ENCODE measurements around the gene TRAK1. TPM values are rescaled to one million over a fixed set of nuclear protein-coding genes. Genes with fewer than 3 reads are reported as not detected.

The TRAK1 gene
- polyA plus RNA-seq, 1 donor (not counting 4 experiments of a cell fraction or from before 2014, with no cell fraction given) = 58.2 TPM

DNA sequence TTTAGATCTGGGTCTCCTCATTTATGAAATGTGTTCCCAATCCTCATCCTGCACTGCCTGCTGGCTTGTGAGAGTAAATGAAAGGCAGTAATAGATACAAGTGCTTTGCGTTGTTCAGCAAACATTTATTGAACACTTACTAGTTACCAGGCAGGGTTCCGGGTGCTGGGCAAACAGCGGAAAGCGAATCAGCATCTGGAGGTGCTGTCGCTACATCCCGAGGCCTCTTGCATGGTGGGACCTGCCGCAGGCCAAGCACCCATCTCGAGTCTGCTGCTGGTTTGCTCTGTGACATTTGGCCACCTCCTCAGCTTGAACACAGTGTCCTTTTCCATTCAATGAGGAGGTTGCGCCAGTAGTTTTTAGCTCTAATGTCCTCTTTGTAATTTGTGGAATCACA is 24.8 kb downstream of the TRAK1 start:
- Histone ChIP-seq H3K4me3 (ENCODE audit: control insufficient read depth in 2 of 3, extremely low read depth in 1 of 3, insufficient read depth in 2 of 3, low read depth in 1 of 3, low read length in 3 of 3) (no peak overlapping the region), H3K36me3 (ENCODE audit: control insufficient read depth in 2 of 2, extremely low read depth in 1 of 2, insufficient read depth in 2 of 2, low read length in 2 of 2) (no peaks in the 10 kb centered on the region), H3K27ac (ENCODE audit: control insufficient read depth, insufficient read depth, low read length) (no peak overlapping the region), H3K9me3 (ENCODE audit: control insufficient read depth, low read depth, low read length) (no peaks in the 10 kb centered on the region), H2AFZ (ENCODE audit: control insufficient read depth, low read length) (no peak overlapping the region), H3K27me3 (ENCODE audit: control insufficient read depth, extremely low read depth, insufficient read depth, low read length) (no peaks in the 10 kb centered on the region), H3K79me2 (ENCODE audit: control insufficient read depth, insufficient read depth, low read length) (peaks cover 57% of the 10 kb centered on the region), H3K4me2 (ENCODE audit: control insufficient read depth, extremely low read depth, insufficient read depth, low read depth, low read length) (no peak overlapping the region), H3K9ac (ENCODE audit: control insufficient read depth, extremely low read depth, insufficient read depth, low read length) (no peak overlapping the region), H3K9me1 (ENCODE audit: control insufficient read depth, extremely low read depth, insufficient read depth, low read length) (peaks cover 2% of the 10 kb centered on the region), H4K20me1 (ENCODE audit: control insufficient read depth, extremely low read depth, insufficient read depth, low read length) (peaks cover 12% of the 10 kb centered on the region), H3K4me1 (ENCODE audit: control insufficient read depth, extremely low read depth, insufficient read depth, low read length) (peaks cover 58% of the 10 kb centered on the region)
- DNase-seq (ENCODE audit: low read depth, low spot score) (no peak), FAIRE-seq (no peak)
- dilution Hi-C loops (cut with MboI; ENCODE audit: extremely low pct_ligation_motif_present, low sequenced_read_pairs) = loop anchor here (25.0 kb wide), 1 partner anchor 204 kb away; no protein-coding TSS in a partner anchor
- TF ChIP-seq, protein P1, sequence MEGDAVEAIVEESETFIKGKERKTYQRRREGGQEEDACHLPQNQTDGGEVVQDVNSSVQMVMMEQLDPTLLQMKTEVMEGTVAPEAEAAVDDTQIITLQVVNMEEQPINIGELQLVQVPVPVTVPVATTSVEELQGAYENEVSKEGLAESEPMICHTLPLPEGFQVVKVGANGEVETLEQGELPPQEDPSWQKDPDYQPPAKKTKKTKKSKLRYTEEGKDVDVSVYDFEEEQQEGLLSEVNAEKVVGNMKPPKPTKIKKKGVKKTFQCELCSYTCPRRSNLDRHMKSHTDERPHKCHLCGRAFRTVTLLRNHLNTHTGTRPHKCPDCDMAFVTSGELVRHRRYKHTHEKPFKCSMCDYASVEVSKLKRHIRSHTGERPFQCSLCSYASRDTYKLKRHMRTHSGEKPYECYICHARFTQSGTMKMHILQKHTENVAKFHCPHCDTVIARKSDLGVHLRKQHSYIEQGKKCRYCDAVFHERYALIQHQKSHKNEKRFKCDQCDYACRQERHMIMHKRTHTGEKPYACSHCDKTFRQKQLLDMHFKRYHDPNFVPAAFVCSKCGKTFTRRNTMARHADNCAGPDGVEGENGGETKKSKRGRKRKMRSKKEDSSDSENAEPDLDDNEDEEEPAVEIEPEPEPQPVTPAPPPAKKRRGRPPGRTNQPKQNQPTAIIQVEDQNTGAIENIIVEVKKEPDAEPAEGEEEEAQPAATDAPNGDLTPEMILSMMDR (optimal IDR thresholded peaks at IDR 0.05 in 1 of 3, IDR thresholded peaks at IDR 0.05 in 1 of 3, conservative IDR thresholded peaks at IDR 0.05 in 1 of 3; ENCODE audit: extremely low read depth in 1 of 3, insufficient read depth in 2 of 3, low read length in 3 of 3) = no peak
- TF ChIP-seq EZH2 (IDR thresholded peaks at IDR 0.05; ENCODE audit: low read length) = no peak

DNA sequence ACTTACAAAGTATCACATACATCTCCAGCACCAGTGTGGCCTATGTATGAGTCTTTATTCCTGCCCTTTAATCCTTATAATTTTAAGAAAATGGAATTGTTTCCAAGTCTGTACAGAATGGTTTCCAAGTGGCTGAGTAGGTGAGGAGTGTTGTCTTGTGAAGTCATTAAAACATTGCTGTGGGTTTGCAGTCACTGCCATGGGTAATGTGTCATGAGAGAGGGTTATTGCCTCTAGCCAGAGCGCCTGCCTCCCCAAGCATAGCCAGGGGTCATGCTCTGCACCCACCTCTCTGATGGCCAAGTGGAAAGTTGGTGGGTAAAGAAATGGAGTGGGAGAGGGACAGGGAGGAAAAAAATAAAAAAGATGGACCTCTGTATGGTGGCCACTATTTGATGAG is 25.3 kb downstream of the TRAK1 start:
- FAIRE-seq = no peak
- no peaks in the 10 kb centered on the region for H3K36me3 ChIP-seq (ENCODE audit: control insufficient read depth in 2 of 2, extremely low read depth in 1 of 2, insufficient read depth in 2 of 2, low read length in 2 of 2)
- H3K9me1 ChIP-seq (ENCODE audit: control insufficient read depth, extremely low read depth, insufficient read depth, low read length) = peaks cover 2% of the 10 kb centered on the region
- H3K4me1 ChIP-seq (ENCODE audit: control insufficient read depth, extremely low read depth, insufficient read depth, low read length) = peaks cover 59% of the 10 kb centered on the region
- no peaks in the 10 kb centered on the region for H3K9me3 ChIP-seq (ENCODE audit: control insufficient read depth, low read depth, low read length)
- no peak for DNase-seq (ENCODE audit: low read depth, low spot score)
- H3K9ac ChIP-seq (ENCODE audit: control insufficient read depth, extremely low read depth, insufficient read depth, low read length) = no peak overlapping the region
- dilution Hi-C loops (cut with MboI; ENCODE audit: extremely low pct_ligation_motif_present, low sequenced_read_pairs) = loop anchor here (25.0 kb wide), 1 partner anchor 204 kb away; no protein-coding TSS in a partner anchor
- peaks cover 12% of the 10 kb centered on the region for H4K20me1 ChIP-seq (ENCODE audit: control insufficient read depth, extremely low read depth, insufficient read depth, low read length)
- H3K27ac ChIP-seq (ENCODE audit: control insufficient read depth, insufficient read depth, low read length) = no peak overlapping the region
- no peaks in the 10 kb centered on the region for H3K27me3 ChIP-seq (ENCODE audit: control insufficient read depth, extremely low read depth, insufficient read depth, low read length)
- no peak for TF ChIP-seq EZH2 (IDR thresholded peaks at IDR 0.05; ENCODE audit: low read length)
- TF ChIP-seq, protein P1 (optimal IDR thresholded peaks at IDR 0.05 in 1 of 3, IDR thresholded peaks at IDR 0.05 in 1 of 3, conservative IDR thresholded peaks at IDR 0.05 in 1 of 3; ENCODE audit: extremely low read depth in 1 of 3, insufficient read depth in 2 of 3, low read length in 3 of 3) = no peak
- no peak overlapping the region for H3K4me3 ChIP-seq (ENCODE audit: control insufficient read depth in 2 of 3, extremely low read depth in 1 of 3, insufficient read depth in 2 of 3, low read depth in 1 of 3, low read length in 3 of 3)
- H3K4me2 ChIP-seq (ENCODE audit: control insufficient read depth, extremely low read depth, insufficient read depth, low read depth, low read length) = peak overlapping the region; percentile 41
- peaks cover 56% of the 10 kb centered on the region for H3K79me2 ChIP-seq (ENCODE audit: control insufficient read depth, insufficient read depth, low read length)
- no peak overlapping the region for H2AFZ ChIP-seq (ENCODE audit: control insufficient read depth, low read length)
